DND-41 (cell line): ENCODE results near the gene CEMIP.

ENCODE experiments used
- CTCF ChIP-seq: IDR thresholded peaks from 2 replicates; pipeline ENCODE4 v1.5.1; 2012; ENCODE audit warnings: borderline replicate concordance, low read length, moderate library complexity, mild to moderate bottlenecking; ENCODE audit not compliant: poor library complexity, severe bottlenecking; ENCODE audit errors: extremely low read depth
- EZH2 ChIP-seq: IDR thresholded peaks from 3 replicates; pipeline ENCODE4 v1.6.1; 2012; ENCODE audit warnings: borderline replicate concordance, low read depth, mild to moderate bottlenecking, moderate library complexity, low read length, inconsistent platforms; ENCODE audit not compliant: severe bottlenecking

- TF ChIP-seq CTCF (no peak), EZH2 (no peak)
These were observed 195.7 kb downstream of the CEMIP start for GRCh38 chr15:80974914-80975313.
